ENCODE results near the gene IRX2.

IRX2 gene

DNA sequence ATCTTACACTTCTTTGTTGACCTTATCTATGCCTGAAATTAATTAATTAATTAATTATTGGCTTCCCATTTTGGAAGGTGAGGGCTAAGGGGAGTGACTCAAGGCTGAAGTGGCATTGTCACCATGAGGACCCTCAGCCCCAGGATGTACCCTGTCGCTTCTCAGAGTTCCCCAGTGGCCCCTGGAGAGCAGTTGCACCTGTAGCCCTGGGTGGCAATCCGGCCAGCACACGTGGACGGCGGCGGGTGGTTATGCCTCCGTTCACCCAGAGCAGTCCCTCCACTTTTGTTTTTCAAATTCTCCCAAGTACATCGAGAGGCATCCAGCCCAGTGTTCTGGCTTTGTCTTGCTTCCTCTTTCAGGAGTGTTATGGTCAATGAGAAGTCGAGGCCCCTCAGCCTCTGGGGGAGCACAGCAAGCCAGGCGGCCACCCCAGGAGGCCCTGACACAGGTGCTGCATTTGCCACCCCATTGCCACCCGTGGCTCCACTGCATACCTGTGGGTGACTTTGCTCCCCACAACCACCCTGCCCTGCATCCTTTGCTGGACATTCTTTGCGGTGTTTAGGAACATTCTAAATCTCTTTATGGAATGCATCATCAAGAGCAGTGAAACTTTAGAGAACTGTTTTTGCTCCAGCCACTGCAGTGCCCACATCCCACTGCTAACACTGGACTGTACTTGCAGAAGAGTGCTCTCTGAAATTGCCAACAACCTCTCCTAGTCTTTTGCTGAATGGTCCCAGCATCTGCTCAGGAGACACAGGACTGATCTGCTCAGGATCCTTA, 11.5 kb upstream of the IRX2 start:
- Histone ChIP-seq H3K9me3 (ENCODE audit: control insufficient read depth, low read length) (no peaks in the 10 kb centered on the region), H3K4me3 (ENCODE audit: low read depth, low read length) (no peak overlapping the region), H3K27me3 (ENCODE audit: control insufficient read depth, insufficient read depth, low read length) (no peaks in the 10 kb centered on the region), H3K36me3 (ENCODE audit: control insufficient read depth, insufficient read depth, low read length) (no peaks in the 10 kb centered on the region), H3K4me2 (ENCODE audit: low read length) (no peak overlapping the region), H3K4me1 (no peaks in the 10 kb centered on the region), H3K9ac (no peak overlapping the region), H3K79me2 (no peaks in the 10 kb centered on the region), H2AFZ (no peak overlapping the region), H3K27ac (no peak overlapping the region)
- TF ChIP-seq, protein P1, sequence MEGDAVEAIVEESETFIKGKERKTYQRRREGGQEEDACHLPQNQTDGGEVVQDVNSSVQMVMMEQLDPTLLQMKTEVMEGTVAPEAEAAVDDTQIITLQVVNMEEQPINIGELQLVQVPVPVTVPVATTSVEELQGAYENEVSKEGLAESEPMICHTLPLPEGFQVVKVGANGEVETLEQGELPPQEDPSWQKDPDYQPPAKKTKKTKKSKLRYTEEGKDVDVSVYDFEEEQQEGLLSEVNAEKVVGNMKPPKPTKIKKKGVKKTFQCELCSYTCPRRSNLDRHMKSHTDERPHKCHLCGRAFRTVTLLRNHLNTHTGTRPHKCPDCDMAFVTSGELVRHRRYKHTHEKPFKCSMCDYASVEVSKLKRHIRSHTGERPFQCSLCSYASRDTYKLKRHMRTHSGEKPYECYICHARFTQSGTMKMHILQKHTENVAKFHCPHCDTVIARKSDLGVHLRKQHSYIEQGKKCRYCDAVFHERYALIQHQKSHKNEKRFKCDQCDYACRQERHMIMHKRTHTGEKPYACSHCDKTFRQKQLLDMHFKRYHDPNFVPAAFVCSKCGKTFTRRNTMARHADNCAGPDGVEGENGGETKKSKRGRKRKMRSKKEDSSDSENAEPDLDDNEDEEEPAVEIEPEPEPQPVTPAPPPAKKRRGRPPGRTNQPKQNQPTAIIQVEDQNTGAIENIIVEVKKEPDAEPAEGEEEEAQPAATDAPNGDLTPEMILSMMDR (IDR thresholded peaks at IDR 0.05): no peak

DNA sequence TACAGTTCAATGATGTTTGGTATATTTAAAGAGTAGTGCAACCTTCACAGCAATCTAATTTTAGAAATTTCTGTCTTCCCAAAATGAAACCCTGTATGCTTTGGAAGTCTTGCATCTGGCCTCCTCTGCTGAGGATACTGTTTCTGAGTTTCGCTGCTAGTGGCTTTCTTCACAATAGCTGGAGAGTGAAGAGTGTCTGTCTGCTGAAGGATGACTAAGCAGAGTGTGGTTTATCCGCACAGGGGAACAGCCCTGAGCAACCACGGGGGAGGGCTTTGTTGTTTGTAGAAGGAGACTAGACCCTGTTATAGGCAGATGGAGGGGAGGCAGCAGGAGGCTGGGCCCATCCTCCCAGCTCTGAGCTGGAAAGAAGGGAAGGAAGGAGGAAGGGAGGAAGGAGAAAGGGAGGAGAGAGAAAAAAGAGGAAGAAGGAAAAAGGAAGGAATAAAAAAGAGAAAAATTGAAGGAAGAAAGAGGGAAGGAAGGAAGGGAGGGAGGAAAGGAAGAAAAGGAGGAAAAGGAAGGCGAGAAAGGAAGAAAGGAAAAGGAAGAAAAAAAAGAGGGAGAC, 10.5 kb upstream of the IRX2 start:
- no peaks in the 10 kb centered on the region for H3K4me1 ChIP-seq
- H3K9ac ChIP-seq: no peak overlapping the region
- H2AFZ ChIP-seq: no peak overlapping the region
- no peak overlapping the region for H3K4me3 ChIP-seq (ENCODE audit: low read depth, low read length)
- H3K4me2 ChIP-seq (ENCODE audit: low read length): no peak overlapping the region
- H3K9me3 ChIP-seq (ENCODE audit: control insufficient read depth, low read length): no peaks in the 10 kb centered on the region
- H3K27me3 ChIP-seq (ENCODE audit: control insufficient read depth, insufficient read depth, low read length): no peaks in the 10 kb centered on the region
- TF ChIP-seq, protein P1 (IDR thresholded peaks at IDR 0.05): no peak
- no peaks in the 10 kb centered on the region for H3K79me2 ChIP-seq
- H3K27ac ChIP-seq: no peak overlapping the region
- H3K36me3 ChIP-seq (ENCODE audit: control insufficient read depth, insufficient read depth, low read length): no peaks in the 10 kb centered on the region

DNA sequence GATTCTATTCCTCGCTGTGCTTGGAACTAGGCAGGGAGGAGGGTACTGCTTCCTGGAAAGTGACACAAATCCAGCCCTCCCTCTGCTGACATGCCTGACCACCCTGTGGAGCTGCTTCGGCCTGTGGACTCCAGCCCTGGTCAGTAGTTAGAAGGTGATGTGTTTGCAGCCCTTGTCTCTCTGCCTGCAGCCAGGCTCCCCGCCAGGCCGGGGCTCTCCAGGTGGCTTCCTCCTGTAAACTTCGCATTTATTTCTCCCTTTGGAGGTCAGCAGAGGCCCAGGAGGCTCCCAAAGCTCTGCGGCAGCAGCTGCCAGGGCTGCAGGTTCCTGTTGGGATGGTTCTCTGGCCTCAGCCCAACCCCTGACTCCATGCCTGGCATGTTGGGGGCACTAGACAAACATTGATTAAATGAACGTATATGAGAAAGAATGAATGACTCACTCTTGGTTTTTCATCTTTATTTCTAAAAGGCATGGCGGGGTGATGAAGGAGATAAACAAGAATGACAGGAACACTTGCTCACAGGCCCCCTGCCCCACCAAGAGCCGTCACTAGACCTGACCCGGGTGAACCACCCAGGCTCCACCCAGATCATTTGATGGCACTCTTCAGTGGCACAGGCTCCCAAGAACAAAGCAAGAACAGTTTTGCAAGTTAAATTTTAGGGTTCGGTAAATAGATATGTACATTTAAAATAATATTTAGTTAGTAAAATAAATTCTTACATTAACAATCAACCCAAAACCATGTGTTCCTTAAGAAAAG, 8.4 kb upstream of the IRX2 start:
- Histone ChIP-seq H3K79me2 (no peaks in the 10 kb centered on the region), H3K9me3 (ENCODE audit: control insufficient read depth, low read length) (no peaks in the 10 kb centered on the region), H3K27me3 (ENCODE audit: control insufficient read depth, insufficient read depth, low read length) (no peaks in the 10 kb centered on the region), H3K9ac (no peak overlapping the region), H3K4me2 (ENCODE audit: low read length) (no peak overlapping the region), H3K4me1 (no peaks in the 10 kb centered on the region), H3K4me3 (ENCODE audit: low read depth, low read length) (no peak overlapping the region), H2AFZ (no peak overlapping the region), H3K36me3 (ENCODE audit: control insufficient read depth, insufficient read depth, low read length) (no peaks in the 10 kb centered on the region), H3K27ac (no peak overlapping the region)
- TF ChIP-seq, protein P1 (IDR thresholded peaks at IDR 0.05): no peak

DNA sequence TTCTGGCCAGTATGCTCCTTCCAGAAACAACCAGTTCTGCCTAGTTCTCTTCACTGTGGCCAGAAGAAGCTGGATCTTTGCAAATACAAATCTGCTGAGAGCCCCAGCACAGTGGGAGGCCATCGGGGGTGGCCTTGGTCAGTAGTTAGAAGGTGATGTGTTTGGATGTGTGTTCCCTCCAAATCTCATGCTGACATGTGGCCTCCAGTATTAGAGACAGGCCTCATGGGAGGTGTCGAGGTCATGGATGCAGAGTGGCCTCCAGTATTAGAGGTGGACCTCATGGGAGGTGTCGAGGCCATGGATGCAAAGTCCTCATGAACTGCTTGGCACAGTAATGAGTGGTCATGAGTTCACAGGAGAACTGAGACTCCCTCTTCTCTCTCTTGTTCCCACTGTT, 7.6 kb upstream of the IRX2 start:
- H3K27ac ChIP-seq: no peak overlapping the region
- H3K27me3 ChIP-seq (ENCODE audit: control insufficient read depth, insufficient read depth, low read length): no peaks in the 10 kb centered on the region
- H3K4me2 ChIP-seq (ENCODE audit: low read length): no peak overlapping the region

More for the DNA sequence above, 7.6 kb upstream of the IRX2 start:
- Histone ChIP-seq H3K9ac (no peak overlapping the region), H3K4me1 (no peaks in the 10 kb centered on the region), H3K36me3 (ENCODE audit: control insufficient read depth, insufficient read depth, low read length) (no peaks in the 10 kb centered on the region), H2AFZ (no peak overlapping the region), H3K9me3 (ENCODE audit: control insufficient read depth, low read length) (no peaks in the 10 kb centered on the region), H3K4me3 (ENCODE audit: low read depth, low read length) (no peak overlapping the region), H3K79me2 (no peaks in the 10 kb centered on the region)
- TF ChIP-seq, protein P1 (IDR thresholded peaks at IDR 0.05): no peak

All from parathyroid adenoma (tissue), 2 donors.